Esophagus squamous epithelium (tissue), 5 donors: Measurements from ENCODE around the gene ADGRG1. TPM values are rescaled to one million over a fixed set of nuclear protein-coding genes. Genes with fewer than 3 reads are reported as not detected.
A peak's percentile ranks its signal among the peaks of the same experiment; 100 is the strongest.

Experiments
- DNase-seq: peaks from one replicate; lab custom pipeline; 2025; lab: John Stamatoyannopoulos, UW
- H3K27ac ChIP-seq, 4 donors: fragments of 200-600 bp; sonication (generic); one replicate each; pipeline ENCODE4 v1.5.1; 2016 to 2019; ENCODE audit warnings: mild to moderate bottlenecking in 1 of 4
- H3K27me3 ChIP-seq, 4 donors: fragments of 200-600 bp; sonication (generic); 1 replicate in 3 of 4; 2 replicates in 1 of 4; pipeline versions ENCODE4 v1.5.1 to v1.6.0; 2017 to 2021; ENCODE audit warnings: antibody characterized with exemption in 1 of 4
- H3K36me3 ChIP-seq, 3 donors: fragments of 200-600 bp; sonication (generic); one replicate each; pipeline ENCODE4 v1.5.1; 2016 to 2019
- H3K4me1 ChIP-seq, 3 donors: fragments of 200-600 bp; sonication (generic); one replicate each; pipeline ENCODE4 v1.5.1; 2017 to 2019
- H3K4me3 ChIP-seq, 4 donors: fragments of 200-600 bp; sonication (generic); 1 replicate in 3 of 4; 2 replicates in 1 of 4; pipeline ENCODE4 v1.5.1; 2016 to 2019; ENCODE audit warnings: mild to moderate bottlenecking in 2 of 4, moderate library complexity in 1 of 4
- H3K9me3 ChIP-seq, 3 donors: fragments of 200-600 bp; sonication (generic); one replicate each; pipeline ENCODE4 v1.5.1; 2016 to 2019
- CTCF ChIP-seq, 6 experiments: fragments of 450-650 bp in 4 of 6; fragments of 200-600 bp in 2 of 6; sonication (generic) in 2 of 6; IDR thresholded peaks; one replicate each; pipeline ENCODE4 v1.5.1; 2016 to 2019; ENCODE audit warnings: antibody characterized with exemption in 6 of 6, mild to moderate bottlenecking in 4 of 6, moderate library complexity in 4 of 6
- POLR2A ChIP-seq, 4 donors: fragments of 450-650 bp; IDR thresholded peaks; one replicate each; pipeline ENCODE4 v1.6.1; 2017; ENCODE audit warnings: antibody characterized with exemption in 4 of 4, mild to moderate bottlenecking in 4 of 4, moderate library complexity in 3 of 4
- WGBS, 2 donors: methylation state at CpG; one replicate each; pipeline ENCODE4 v1.1.5; 2018; 5-methylcytosine and 5-hydroxymethylcytosine counted together
- intact Hi-C: fragments of 100-400 bp; cut with DNase I; formaldehyde crosslinking; loops from one replicate; pipeline ENCODE4 v1.15.0; 2022
- total RNA-seq, 4 donors: library from RNA; depleted of rRNA; stranded (reverse); fragments of >200 nt; gene quantifications; one replicate each; pipeline ENCODE4 v1.1.0, GENCODE V29; 2016
- donor health status: DM: yes; HTN: yes; CAD: no.

ADGRG1 gene
- total RNA-seq, 4 donors from 2014 or later, result 37.0 to 65.5 (median 42.1) TPM

- H3K27me3 ChIP-seq, result peaks cover 0 to 6% (median 0%) of the 10 kb centered on the region in 4 donors
- peak overlapping the region in 1 of 4 donors; percentile 74 for H3K27ac ChIP-seq
- WGBS, 2 donors, result 70% methylated on average over 4 of the region's 10 CpGs; no CpG with 5 or more reads in 1 of the 2 donors
Observed at GRCh38 chr16:57626420-57627170, 1.8 kb upstream of the ADGRG1 start.

GRCh38 chr16:57627184-57627871, 1.1 kb upstream of the ADGRG1 start:
- WGBS, 2 donors, result 49 to 64% methylated on average over 4 to 9 of the region's 15 CpGs
- H3K4me1 ChIP-seq, result peaks cover 30 to 88% (median 37%) of the 10 kb centered on the region in 3 donors
- H3K4me3 ChIP-seq, result no peak overlapping the region
- no peaks in the 10 kb centered on the region for H3K9me3 ChIP-seq
- intact Hi-C loops, result no loop called here
- DNase-seq, result no peak
- H3K27ac ChIP-seq, result peak overlapping the region; percentile 74 to 83 (median 76)
- peak in 1 of 6 experiments; percentile 3 for TF ChIP-seq CTCF (IDR thresholded peaks at IDR 0.05)
- no peak for TF ChIP-seq POLR2A (IDR thresholded peaks at IDR 0.05)
- peaks cover 0 to 6% (median 0%) of the 10 kb centered on the region in 4 donors for H3K27me3 ChIP-seq
- H3K36me3 ChIP-seq, result no peaks in the 10 kb centered on the region

More at GRCh38 chr16:57626420-57627170, 1.8 kb upstream of the ADGRG1 start:
- H3K4me1 ChIP-seq, result peaks cover 35 to 88% (median 41%) of the 10 kb centered on the region in 3 donors
- H3K4me3 ChIP-seq, result no peak overlapping the region
- intact Hi-C loops, result no loop called here
- no peaks in the 10 kb centered on the region for H3K9me3 ChIP-seq
- TF ChIP-seq CTCF (IDR thresholded peaks at IDR 0.05), result no peak
- TF ChIP-seq POLR2A (IDR thresholded peaks at IDR 0.05), result no peak
- DNase-seq, result no peak
- no peaks in the 10 kb centered on the region for H3K36me3 ChIP-seq

- Histone ChIP-seq H3K27ac (peak overlapping the region; percentile 74 to 83 (median 76)), H3K4me1 (peaks cover 21 to 88% (median 23%) of the 10 kb centered on the region in 3 donors), H3K9me3 (no peaks in the 10 kb centered on the region), H3K27me3 (peaks cover 0 to 6% (median 0%) of the 10 kb centered on the region in 4 donors), H3K36me3 (no peaks in the 10 kb centered on the region), H3K4me3 (peak overlapping the region; percentile 2 to 60 (median 36))
- intact Hi-C loops, result no loop called here
- WGBS, 2 donors, result 46 to 64% methylated on average over 6 to 7 of the region's 7 CpGs
- TF ChIP-seq POLR2A (IDR thresholded peaks at IDR 0.05) (no peak), CTCF (IDR thresholded peaks at IDR 0.05) (no peak)
- DNase-seq, result no peak
Observed at GRCh38 chr16:57628783-57629293, 408 bp downstream of the ADGRG1 start.

GRCh38 chr16:57629516-57630406, 1.3 kb downstream of the ADGRG1 start:
- TF ChIP-seq CTCF (IDR thresholded peaks at IDR 0.05) (no peak), POLR2A (IDR thresholded peaks at IDR 0.05) (no peak)
- no peak for DNase-seq
- Histone ChIP-seq H3K9me3 (no peaks in the 10 kb centered on the region), H3K27me3 (peaks cover 0 to 6% (median 0%) of the 10 kb centered on the region in 4 donors), H3K36me3 (no peaks in the 10 kb centered on the region), H3K4me3 (peak overlapping the region; percentile 2 to 60 (median 36)), H3K4me1 (peaks cover 23 to 88% (median 27%) of the 10 kb centered on the region in 3 donors), H3K27ac (peak overlapping the region; percentile 1 to 83 (median 76))
- WGBS, 2 donors, result 52 to 53% methylated on average over 10 to 18 of the region's 22 CpGs
- intact Hi-C loops, result no loop called here
